Cardiac muscle cell (in vitro differentiated cells and primary cell): ENCODE results near the gene KANSL1. TPM values are rescaled to one million over a fixed set of nuclear protein-coding genes. Genes with fewer than 3 reads are reported as not detected.

Source experiments
- DNase-seq, 2 donors: peaks; one replicate each; pipeline versions ENCODE4 v3.0.0 to v3.0.0-alpha.2; 2010 to 2017; ENCODE audit warnings: low read depth in 1 of 2, low spot score in 1 of 2
- H3K27ac ChIP-seq: fragments of 200-600 bp; sonication (generic); 2 replicates; pipeline ENCODE4 v1.5.1; 2016
- H3K27me3 ChIP-seq: fragments of 200-600 bp; sonication (generic); 2 replicates; pipeline ENCODE4 v1.6.0; 2016; ENCODE audit warnings: control low read depth
- H3K36me3 ChIP-seq: fragments of 200-600 bp; sonication (generic); 2 replicates; pipeline ENCODE4 v1.5.1; 2016; ENCODE audit warnings: control low read depth
- H3K4me1 ChIP-seq: fragments of 200-600 bp; sonication (generic); 2 replicates; pipeline ENCODE4 v1.8.1; 2017; ENCODE audit warnings: low read depth, mild to moderate bottlenecking, mixed run types
- H3K4me3 ChIP-seq: fragments of 200-600 bp; sonication (generic); 2 replicates; pipeline ENCODE4 v1.5.1; 2016; ENCODE audit warnings: mild to moderate bottlenecking
- H3K9me3 ChIP-seq: fragments of 200-600 bp; sonication (generic); 2 replicates; pipeline ENCODE4 v1.5.1; 2017; ENCODE audit warnings: low read depth, mild to moderate bottlenecking, control low read depth
- CTCF ChIP-seq: IDR thresholded peaks from 2 replicates; pipeline ENCODE4 v1.5.1; 2012; ENCODE audit warnings: low read depth, mild to moderate bottlenecking, low read length
- polyA plus RNA-seq: library from polyadenylated mRNA; unstranded; fragments of >200 nt; fragmentation: Nextera tagmentation; extraction: Ambion mirVana; gene quantifications from 2 replicates; pipeline ENCODE4 v1.2.1, GENCODE V29; 2016
- total RNA-seq: library from RNA; depleted of rRNA; stranded (reverse); fragments of >200 nt; gene quantifications from 2 replicates; pipeline ENCODE4 v1.2.3, GENCODE V29; 2016

The KANSL1 gene
- total and polyA plus RNA-seq, 2 experiments from 2014 or later = 52.6 to 109 TPM

- Histone ChIP-seq H3K27me3 (no peaks in the 10 kb centered on the region), H3K9me3 (no peaks in the 10 kb centered on the region), H3K4me1 (peaks cover 53% of the 10 kb centered on the region), H3K36me3 (no peaks in the 10 kb centered on the region), H3K4me3 (no peak overlapping the region), H3K27ac (peak overlapping the region; percentile 49)
- TF ChIP-seq CTCF = no peak
- DNase-seq = no peak
These were observed 33.1 kb downstream of the KANSL1 start for GRCh38 chr17:46160169-46160568.

GRCh38 chr17:46159686-46160085 lies 33.5 kb downstream of the KANSL1 start:
- Histone ChIP-seq H3K4me3 (no peak overlapping the region), H3K36me3 (no peaks in the 10 kb centered on the region), H3K9me3 (no peaks in the 10 kb centered on the region), H3K27ac (peak overlapping the region; percentile 49), H3K27me3 (no peaks in the 10 kb centered on the region), H3K4me1 (peaks cover 50% of the 10 kb centered on the region)
- TF ChIP-seq CTCF = no peak
- DNase-seq = peak in 1 of 2 donors; percentile 72

- Histone ChIP-seq H3K9me3 (no peaks in the 10 kb centered on the region), H3K36me3 (no peaks in the 10 kb centered on the region), H3K4me1 (peaks cover 48% of the 10 kb centered on the region), H3K4me3 (no peak overlapping the region), H3K27me3 (no peaks in the 10 kb centered on the region), H3K27ac (peak overlapping the region; percentile 49)
- no peak for DNase-seq
- TF ChIP-seq CTCF = no peak
These were observed 34.6 kb downstream of the KANSL1 start for GRCh38 chr17:46158323-46159296.

- Histone ChIP-seq H3K27me3 (no peaks in the 10 kb centered on the region), H3K4me3 (no peak overlapping the region), H3K36me3 (no peaks in the 10 kb centered on the region), H3K27ac (peak overlapping the region; percentile 75), H3K4me1 (peaks cover 58% of the 10 kb centered on the region), H3K9me3 (no peaks in the 10 kb centered on the region)
- DNase-seq = peak in 1 of 2 donors; percentile 64
- TF ChIP-seq CTCF = no peak
These were observed 35.7 kb downstream of the KANSL1 start for GRCh38 chr17:46157443-46158062.

GRCh38 chr17:46154151-46154816 lies 38.9 kb downstream of the KANSL1 start:
- H3K27ac ChIP-seq = peak overlapping the region; percentile 49
- H3K36me3 ChIP-seq = no peaks in the 10 kb centered on the region
- no peaks in the 10 kb centered on the region for H3K9me3 ChIP-seq
- no peak for DNase-seq
- no peak overlapping the region for H3K4me3 ChIP-seq
- peaks cover 64% of the 10 kb centered on the region for H3K4me1 ChIP-seq
- no peak for TF ChIP-seq CTCF
- H3K27me3 ChIP-seq = no peaks in the 10 kb centered on the region
